COLO668 (cell line): ENCODE results near the gene C20orf204.

Experiments used
- DNase-seq: peaks from one replicate; lab custom pipeline; 2025; ENCODE audit not compliant: unreplicated experiment; lab: John Stamatoyannopoulos, UW

Gene C20orf204

GRCh38 chr20:64041040-64041780 lies 5.2 kb downstream of the C20orf204 start:
- DNase-seq, result no peak

GRCh38 chr20:64041781-64042053 lies 5.7 kb downstream of the C20orf204 start:
- no peak for DNase-seq

- peak; percentile 23 for DNase-seq
These were observed 6.2 kb downstream of the C20orf204 start for GRCh38 chr20:64042054-64042781.

- no peak for DNase-seq
These were observed 7.8 kb downstream of the C20orf204 start for GRCh38 chr20:64043768-64044167.

- no peak for DNase-seq
These were observed 8.7 kb downstream of the C20orf204 start for GRCh38 chr20:64044484-64045247.

GRCh38 chr20:64045346-64046011 lies 9.5 kb downstream of the C20orf204 start:
- no peak for DNase-seq

GRCh38 chr20:64047046-64047389 lies 11.0 kb downstream of the C20orf204 start:
- DNase-seq, result no peak

GRCh38 chr20:64047968-64048401 lies 12.0 kb downstream of the C20orf204 start:
- peak; percentile 43 for DNase-seq

- DNase-seq, result peak; percentile 14
These were observed 12.5 kb downstream of the C20orf204 start for GRCh38 chr20:64048402-64049044.

- DNase-seq, result peak; percentile 53
These were observed 13.3 kb downstream of the C20orf204 start, which contains the start of gene SOX18 for GRCh38 chr20:64049060-64049877. TSS of gene SOX18 (minus strand) at chr20:64049639. CDS start at chr20:64049516, 123 bp downstream.

- no peak for DNase-seq
These were observed 13.9 kb downstream of the C20orf204 start for GRCh38 chr20:64049878-64050260.

GRCh38 chr20:64050261-64051032 lies 14.5 kb downstream of the C20orf204 start:
- DNase-seq, result no peak

- DNase-seq, result no peak
These were observed 15.1 kb downstream of the C20orf204 start for GRCh38 chr20:64051033-64051452.

GRCh38 chr20:64051561-64052325 lies 15.8 kb downstream of the C20orf204 start:
- DNase-seq, result no peak

GRCh38 chr20:64052326-64052722 lies 16.3 kb downstream of the C20orf204 start:
- no peak for DNase-seq

- DNase-seq, result peak; percentile 33
These were observed 17.2 kb downstream of the C20orf204 start for GRCh38 chr20:64052987-64053840.

- peak; percentile 20 for DNase-seq
These were observed 18.1 kb downstream of the C20orf204 start for GRCh38 chr20:64053841-64054661.
